Vagina (tissue), 2 donors: ENCODE measurements around the gene MXD1.

Experiments
- POLR2A ChIP-seq, 2 donors: fragments of 450-650 bp; IDR thresholded peaks; one replicate each; pipeline ENCODE4 v1.6.1; 2017; ENCODE audit warnings: antibody characterized with exemption in 2 of 2, mild to moderate bottlenecking in 2 of 2, moderate library complexity in 2 of 2
- TF ChIP-seq, protein P1 (sequence below), 3 experiments: fragments of 450-650 bp in 2 of 3; fragments of 200-600 bp in 1 of 3; sonication (generic) in 1 of 3; IDR thresholded peaks; one replicate each; pipeline ENCODE4 v1.5.1; 2017 to 2019; ENCODE audit warnings: antibody characterized with exemption in 3 of 3, mild to moderate bottlenecking in 2 of 3, moderate library complexity in 2 of 3

DNA sequence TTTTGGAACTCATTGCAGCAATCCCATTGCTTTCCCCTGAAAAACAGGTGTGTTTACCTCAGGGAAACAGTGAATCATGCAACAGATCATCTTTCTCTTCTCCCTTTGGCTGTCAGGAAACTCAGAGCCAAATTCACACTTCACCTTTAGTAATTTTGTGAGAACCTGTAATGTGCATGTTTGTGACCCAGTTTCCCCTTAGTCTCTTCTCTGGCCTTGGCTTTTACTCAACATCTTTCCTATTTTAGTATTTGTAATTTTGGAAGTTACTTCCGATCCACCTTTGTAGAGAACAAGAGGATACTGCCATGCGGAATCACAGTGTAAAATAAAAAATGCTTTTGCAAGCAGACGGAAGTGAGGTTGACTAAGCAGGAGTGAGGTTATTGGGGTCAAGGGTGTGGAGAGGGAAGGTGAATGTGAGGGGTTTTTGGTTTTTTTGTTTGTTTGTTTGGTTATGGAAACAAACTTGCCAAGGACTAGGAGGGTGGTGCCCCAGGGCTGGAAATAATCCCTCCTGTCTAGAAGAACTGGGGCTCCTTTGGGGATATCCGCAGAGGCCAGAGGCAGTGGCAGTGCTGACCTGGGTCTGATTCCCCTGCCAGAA is 32.5 kb downstream of the MXD1 start:
- no peak for TF ChIP-seq POLR2A (IDR thresholded peaks at IDR 0.05)
- TF ChIP-seq, protein P1, sequence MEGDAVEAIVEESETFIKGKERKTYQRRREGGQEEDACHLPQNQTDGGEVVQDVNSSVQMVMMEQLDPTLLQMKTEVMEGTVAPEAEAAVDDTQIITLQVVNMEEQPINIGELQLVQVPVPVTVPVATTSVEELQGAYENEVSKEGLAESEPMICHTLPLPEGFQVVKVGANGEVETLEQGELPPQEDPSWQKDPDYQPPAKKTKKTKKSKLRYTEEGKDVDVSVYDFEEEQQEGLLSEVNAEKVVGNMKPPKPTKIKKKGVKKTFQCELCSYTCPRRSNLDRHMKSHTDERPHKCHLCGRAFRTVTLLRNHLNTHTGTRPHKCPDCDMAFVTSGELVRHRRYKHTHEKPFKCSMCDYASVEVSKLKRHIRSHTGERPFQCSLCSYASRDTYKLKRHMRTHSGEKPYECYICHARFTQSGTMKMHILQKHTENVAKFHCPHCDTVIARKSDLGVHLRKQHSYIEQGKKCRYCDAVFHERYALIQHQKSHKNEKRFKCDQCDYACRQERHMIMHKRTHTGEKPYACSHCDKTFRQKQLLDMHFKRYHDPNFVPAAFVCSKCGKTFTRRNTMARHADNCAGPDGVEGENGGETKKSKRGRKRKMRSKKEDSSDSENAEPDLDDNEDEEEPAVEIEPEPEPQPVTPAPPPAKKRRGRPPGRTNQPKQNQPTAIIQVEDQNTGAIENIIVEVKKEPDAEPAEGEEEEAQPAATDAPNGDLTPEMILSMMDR (IDR thresholded peaks at IDR 0.05) = no peak
